IMR-90 (cell line): ENCODE measurements around the gene TMTC1. TPM values are rescaled to one million over a fixed set of nuclear protein-coding genes. Genes with fewer than 3 reads are reported as not detected.

Experiments used
- ATAC-seq: fragments of 200-7000 bp; cut with Tn5 transposase; 2 replicates; pipeline ENCODE4 v1.9.1; 2020; ENCODE audit warnings: low read depth, mild to moderate bottlenecking, moderate library complexity
- BruUV-seq: library from RNA; stranded (reverse); fragments of 400-500 nt; replicated peaks from 2 replicates; lab custom pipeline; 2021; lab: Mats Ljungman, UMichigan
- CTCF ChIA-PET: fragments of 300-600 bp; formaldehyde crosslinking; extraction: SDS; loops from one replicate; lab custom pipeline; 2021; ENCODE audit warnings: antibody characterized with exemption; lab: Yijun Ruan, JAX
- POLR2A ChIA-PET: fragments of 300-600 bp; sonication (Branson Sonifier 250); formaldehyde crosslinking; loops from one replicate; lab custom pipeline; 2022; ENCODE audit warnings: antibody characterized with exemption; ENCODE audit not compliant: unreplicated experiment; lab: Charles Lee
- DNase-seq: peaks from one replicate; pipeline ENCODE4 v3.0.0; 2013
- H2AFZ ChIP-seq: replicated peaks from 2 replicates; pipeline ENCODE3; 2013; ENCODE audit warnings: low read length, mild to moderate bottlenecking; ENCODE audit not compliant: poor library complexity
- H2AK5ac ChIP-seq: 2 replicates; pipeline ENCODE4 v1.6.1; 2013; ENCODE audit warnings: low read depth, low read length, inconsistent platforms
- H2AK9ac ChIP-seq: replicated peaks from 2 replicates; pipeline ENCODE3; 2013; ENCODE audit warnings: mild to moderate bottlenecking, low read depth, low read length, moderate library complexity; ENCODE audit not compliant: poor library complexity
- H2BK120ac ChIP-seq: 2 replicates; pipeline ENCODE4 v1.6.1; 2013; ENCODE audit warnings: low read depth, low read length, inconsistent platforms
- H2BK15ac ChIP-seq: 3 replicates; pipeline ENCODE4 v1.6.1; 2013; ENCODE audit warnings: low read depth, low read length, inconsistent platforms
- H2BK20ac ChIP-seq: 2 replicates; pipeline ENCODE4 v1.6.1; 2013; ENCODE audit warnings: low read depth, mild to moderate bottlenecking, inconsistent platforms, low read length, moderate library complexity
- H2BK5ac ChIP-seq: 2 replicates; pipeline ENCODE4 v1.6.1; 2013; ENCODE audit warnings: mild to moderate bottlenecking, low read depth, low read length, inconsistent platforms; ENCODE audit not compliant: poor library complexity, severe bottlenecking
- H3K14ac ChIP-seq: replicated peaks from 2 replicates; pipeline ENCODE4 v1.6.1; 2013; ENCODE audit warnings: low read depth, low read length, inconsistent platforms
- H3K18ac ChIP-seq: 2 replicates; pipeline ENCODE4 v1.6.1; 2013; ENCODE audit warnings: low read depth, low read length, control low read depth
- H3K23ac ChIP-seq: 2 replicates; pipeline ENCODE4 v1.6.1; 2013; ENCODE audit warnings: low read depth, low read length, inconsistent platforms
- H3K27ac ChIP-seq: 2 replicates; pipeline ENCODE4 v1.5.1; 2013; ENCODE audit warnings: mild to moderate bottlenecking, control low read depth, low read length; ENCODE audit not compliant: insufficient read depth
- H3K27me3 ChIP-seq: 2 replicates; pipeline ENCODE4 v1.6.1; 2013; ENCODE audit warnings: low read length; ENCODE audit not compliant: control insufficient read depth, insufficient read depth
- H3K36me3 ChIP-seq: 2 replicates; pipeline ENCODE4 v1.6.1; 2013; ENCODE audit warnings: low read length, mixed read lengths; ENCODE audit not compliant: control insufficient read depth, insufficient read depth
- H3K4ac ChIP-seq: 2 replicates; pipeline ENCODE4 v1.6.1; 2013; ENCODE audit warnings: low read depth, low read length, inconsistent platforms
- H3K4me1 ChIP-seq: 2 replicates; pipeline ENCODE4 v1.6.1; 2013; ENCODE audit warnings: low read length, mixed read lengths; ENCODE audit not compliant: control insufficient read depth, insufficient read depth
- H3K4me2 ChIP-seq: 2 replicates; pipeline ENCODE4 v1.6.1; 2013; ENCODE audit warnings: low read depth, mild to moderate bottlenecking, control low read depth, low read length, moderate library complexity
- H3K4me3 ChIP-seq: 2 replicates; pipeline ENCODE4 v1.5.1; 2013; ENCODE audit warnings: low read depth, mild to moderate bottlenecking, control low read depth, low read length, moderate library complexity; ENCODE audit not compliant: insufficient read depth
- H3K56ac ChIP-seq: 2 replicates; pipeline ENCODE4 v1.6.1; 2013; ENCODE audit warnings: low read length, inconsistent platforms; ENCODE audit not compliant: insufficient read depth; ENCODE audit errors: extremely low read depth
- H3K79me1 ChIP-seq, 2 experiments: 2 replicates each; pipeline ENCODE4 v1.6.1; 2013; ENCODE audit warnings: low read length in 2 of 2, inconsistent platforms in 1 of 2, low read depth in 1 of 2
- H3K9ac ChIP-seq: 2 replicates; pipeline ENCODE4 v1.6.1; 2013; ENCODE audit warnings: low read depth, low read length, control low read depth
- H3K9me1 ChIP-seq: 2 replicates; pipeline ENCODE4 v1.6.1; 2013; ENCODE audit warnings: low read length, inconsistent platforms; ENCODE audit not compliant: insufficient read depth
- H3K9me3 ChIP-seq: 2 replicates; pipeline ENCODE4 v1.6.1; 2013; ENCODE audit warnings: low read length; ENCODE audit not compliant: control insufficient read depth, insufficient read depth
- H4K20me1 ChIP-seq: 2 replicates; pipeline ENCODE4 v1.6.1; 2013; ENCODE audit warnings: low read length, inconsistent platforms; ENCODE audit not compliant: insufficient read depth
- H4K5ac ChIP-seq: 2 replicates; pipeline ENCODE4 v1.6.1; 2013; ENCODE audit warnings: mild to moderate bottlenecking, low read depth, low read length, control low read depth
- H4K8ac ChIP-seq, 2 experiments: 2 replicates each; pipeline ENCODE4 v1.6.1; 2013; ENCODE audit warnings: low read depth in 2 of 2, low read length in 2 of 2, control low read depth in 1 of 2, inconsistent platforms in 1 of 2
- H4K91ac ChIP-seq: 2 replicates; pipeline ENCODE4 v1.6.1; 2013; ENCODE audit warnings: low read depth, low read length, inconsistent platforms; ENCODE audit not compliant: insufficient read depth
- CEBPB ChIP-seq: IDR thresholded peaks from 2 replicates; pipeline ENCODE4 v1.6.1; 2012; ENCODE audit warnings: low read depth, low read length, improper control_type of control experiment
- CHD1 ChIP-seq: IDR thresholded peaks from 2 replicates; pipeline ENCODE4 v1.6.1; 2012; ENCODE audit warnings: low read depth, low read length, improper control_type of control experiment
- WGBS, 2 experiments: methylation state at CpG; one replicate each; pipeline versions ENCODE4 v1.1.5 to v1.1.7; 2013; ENCODE audit warnings: missing lambda C conversion rate in 2 of 2; ENCODE audit not compliant: insufficient read length in 1 of 2; ENCODE audit errors: extremely low coverage in 2 of 2; 5-methylcytosine and 5-hydroxymethylcytosine counted together
- dilution Hi-C: fragments of 300-500 bp; cut with HindIII; formaldehyde crosslinking; loops from one replicate; pipeline ENCODE4 v1.14.3; 2018; ENCODE audit warnings: low sequenced_read_pairs; ENCODE audit not compliant: unreplicated experiment
- in situ Hi-C: fragments of 300-500 bp; cut with MboI; formaldehyde crosslinking; loops from 3 replicates; pipeline ENCODE4 v1.14.3; 2019; ENCODE audit warnings: low sequenced_read_pairs, inconsistent platforms, mixed read lengths
- intact Hi-C: fragments of 100-400 bp; cut with micrococcal nuclease; formaldehyde crosslinking; loops from 2 replicates; pipeline ENCODE4 v1.10.0; 2022
- polyA plus RNA-seq, 3 experiments: library from polyadenylated mRNA; depleted of rRNA; stranded (reverse); fragments of >200 nt; gene quantifications; 2 replicates each; pipeline ENCODE4 v1.2.3, GENCODE V29; 2012; ENCODE audit warnings: low replicate concordance in 1 of 3
- total RNA-seq: library from RNA; depleted of rRNA; stranded (reverse); fragments of >200 nt; gene quantifications from 2 replicates; pipeline ENCODE4 v1.2.3, GENCODE V29; 2012

TMTC1 gene
- total and polyA plus RNA-seq, 2 of the 4 experiments (the other 2 are of a cell fraction): 12.5 to 36.4 TPM

GRCh38 chr12:29702222-29702621 lies 81.5 kb downstream of the TMTC1 start:
- no peaks in the 10 kb centered on the region for H4K20me1 ChIP-seq
- no peak overlapping the region for H2BK5ac ChIP-seq
- H2BK120ac ChIP-seq: no peak overlapping the region
- in situ Hi-C loops: no loop called here
- no peaks in the 10 kb centered on the region for H3K27me3 ChIP-seq
- H3K9ac ChIP-seq: no peak overlapping the region
- H3K4me3 ChIP-seq: no peak overlapping the region
- H4K5ac ChIP-seq: no peak overlapping the region; the same call in 1 of the 2 replicates
- H3K18ac ChIP-seq: no peak overlapping the region
- no peaks in the 10 kb centered on the region for H3K9me3 ChIP-seq
- no TSS peak for BruUV-seq
- no peak for ATAC-seq
- peaks cover 9% of the 10 kb centered on the region for H3K36me3 ChIP-seq
- H3K27ac ChIP-seq: no peak overlapping the region
- H3K56ac ChIP-seq: no peak overlapping the region; the same call in 1 of the 2 replicates
- no peak overlapping the region for H2BK20ac ChIP-seq
- TF ChIP-seq CEBPB: no peak
- no peak for TF ChIP-seq CHD1
- intact Hi-C loops: no loop called here
- no peak overlapping the region for H2BK15ac ChIP-seq
- H2AFZ ChIP-seq: no peak overlapping the region
- no CpG with 5 or more reads among the region's 5 CpGs for WGBS, 2 experiments
- peaks cover 4% of the 10 kb centered on the region; the same call in 1 of the 2 replicates for H3K4me1 ChIP-seq
- CTCF ChIA-PET: no interaction called here
- no peak overlapping the region for H4K8ac ChIP-seq
- H3K4me2 ChIP-seq: no peak overlapping the region
- no peak overlapping the region for H3K14ac ChIP-seq
- H4K91ac ChIP-seq: no peak overlapping the region
- dilution Hi-C loops: no loop called here
- H2AK5ac ChIP-seq: no peak overlapping the region
- H3K9me1 ChIP-seq: peaks cover 7% of the 10 kb centered on the region
- no peak overlapping the region for H2AK9ac ChIP-seq
- POLR2A ChIA-PET: no interaction called here
- no peaks in the 10 kb centered on the region; a peak in 1 of 4 replicates for H3K79me1 ChIP-seq
- H3K4ac ChIP-seq: no peak overlapping the region
- no peak for DNase-seq
- H3K23ac ChIP-seq: no peak overlapping the region
